ENCODE results near the gene SMCO3. TPM values are rescaled to one million over a fixed set of nuclear protein-coding genes. Genes with fewer than 3 reads are reported as not detected.
A peak's percentile ranks its signal among the peaks of the same experiment; 100 is the strongest.

Gene SMCO3
- total and polyA plus RNA-seq, 10 of the 15 experiments (the other 5 are each of a cell fraction or from before 2014, with no cell fraction given) = 0.05 to 0.35 (median 0.10) TPM; not detected in 6

DNA sequence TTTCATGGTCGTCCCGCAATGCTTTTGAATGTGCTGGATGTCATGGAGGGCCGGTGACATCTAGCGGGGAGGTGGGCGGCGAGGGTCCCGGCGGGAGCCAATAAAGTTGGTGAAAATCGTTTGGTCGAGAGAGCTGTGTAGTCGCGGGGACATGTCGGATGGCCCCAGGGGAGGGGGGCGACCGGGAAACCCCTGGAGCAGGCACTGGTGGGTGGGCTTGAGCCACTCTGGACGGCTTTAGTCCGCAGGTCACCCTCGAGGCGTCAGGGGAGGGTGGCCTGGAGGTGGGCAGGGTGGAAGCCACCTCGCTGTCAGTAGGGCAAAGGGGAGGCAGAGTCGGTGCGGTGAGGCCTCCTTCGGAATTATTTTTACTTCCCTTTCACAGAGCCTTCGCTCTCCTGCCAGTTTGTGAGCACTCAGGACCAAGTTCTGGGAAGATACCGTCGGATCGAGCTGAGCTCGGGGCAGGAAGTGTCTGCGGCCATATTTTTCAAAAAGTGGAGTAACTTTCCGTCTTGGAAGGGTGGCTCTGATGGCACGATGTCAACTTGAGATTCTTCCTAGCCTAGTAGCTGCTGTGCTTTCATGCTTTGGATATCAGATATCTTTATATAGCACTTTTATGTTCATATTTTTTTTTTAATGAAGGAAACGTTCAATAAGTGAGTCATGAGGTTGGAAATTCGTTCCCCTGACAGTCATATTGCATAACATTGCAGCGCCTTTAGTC, 38.9 kb downstream of the SMCO3 start:
- Histone ChIP-seq H3K9ac (ENCODE audit: control insufficient read depth, insufficient read depth, low read length) (peak overlapping the region; percentile 87), H2AFZ (ENCODE audit: control insufficient read depth, low read depth, low read length) (peak overlapping the region; percentile 89), H3K4me2 (ENCODE audit: control insufficient read depth, insufficient read depth) (peak overlapping the region; percentile 95), H3K4me3 (peak overlapping the region; percentile 86), H3K27ac (ENCODE audit: control insufficient read depth, insufficient read depth) (peak overlapping the region; percentile 84), H4K20me1 (ENCODE audit: control insufficient read depth, insufficient read depth) (no peaks in the 10 kb centered on the region), H3K79me2 (ENCODE audit: control insufficient read depth, insufficient read depth, low read length) (peaks cover 26% of the 10 kb centered on the region), H3K27me3 (replicated peaks in 1 of 2; ENCODE audit: control insufficient read depth in 2 of 2, insufficient read depth in 2 of 2, low read length in 1 of 2) (no peaks in the 10 kb centered on the region), H3K9me3 (replicated peaks; ENCODE audit: control insufficient read depth, insufficient read depth, low read length) (no peaks in the 10 kb centered on the region), H3K4me1 (ENCODE audit: control insufficient read depth, insufficient read depth, low read length) (peaks cover 5% of the 10 kb centered on the region), H3K36me3 (ENCODE audit: control insufficient read depth in 2 of 2, insufficient read depth in 2 of 2, low read length in 1 of 2) (no peaks in the 10 kb centered on the region)
- ChIA-PET SMC1A (ENCODE audit: uncharacterized antibody, unreplicated experiment) (interaction anchor here (0.8 to 4.4 kb wide), 10 partner anchors 25 to 810 kb away, joined by 3 to 29 read pairs (median 4); no protein-coding TSS in a partner anchor), RAD21 (ENCODE audit: unreplicated experiment) (interaction anchor here (2.0 to 9.5 kb wide), 3 partner anchors 20 to 220 kb away, joined by 6 to 89 read pairs (median 11); partner anchors contain the start of genes C12orf60 and WBP11), CTCF (interaction anchor here (0.7 to 2.9 kb wide), 17 partner anchors 9 to 537 kb away, joined by 3 to 18 read pairs (median 4); no protein-coding TSS in a partner anchor), POLR2A (interaction anchor here (0.8 to 4.3 kb wide), 3 partner anchors 9 to 30 kb away, joined by 4 to 24 read pairs (median 5); partner anchors contain the start of genes C12orf60 and WBP11)
- WGBS (ENCODE audit: insufficient coverage, insufficient replicate concordance, low lambda C conversion rate, missing lambda C conversion rate) = under 1% methylated on average over 34 of the region's 34 CpGs
- DNase-seq (ENCODE audit: low read depth, low spot score) = no peak
- TF ChIP-seq YY1 (IDR thresholded peaks at IDR 0.05; ENCODE audit: low read depth, low read length) = peak; percentile 49; the same call in 1 of the 2 replicates
- TF ChIP-seq EP300 (IDR thresholded peaks at IDR 0.05; ENCODE audit: borderline replicate concordance in 1 of 2, control insufficient read depth in 1 of 2, low read depth in 2 of 2, low read length in 2 of 2) = no peak
- TF ChIP-seq KAT2A (conservative IDR thresholded peaks at IDR 0.05; ENCODE audit: control insufficient read depth, low read depth, low read length) = no peak
- no peak for TF ChIP-seq ZNF622 (IDR thresholded peaks at IDR 0.05)
- TF ChIP-seq POLR2A (IDR thresholded peaks at IDR 0.05; ENCODE audit: low read depth, low read length) = peak; percentile 60
- TF ChIP-seq, protein P1, sequence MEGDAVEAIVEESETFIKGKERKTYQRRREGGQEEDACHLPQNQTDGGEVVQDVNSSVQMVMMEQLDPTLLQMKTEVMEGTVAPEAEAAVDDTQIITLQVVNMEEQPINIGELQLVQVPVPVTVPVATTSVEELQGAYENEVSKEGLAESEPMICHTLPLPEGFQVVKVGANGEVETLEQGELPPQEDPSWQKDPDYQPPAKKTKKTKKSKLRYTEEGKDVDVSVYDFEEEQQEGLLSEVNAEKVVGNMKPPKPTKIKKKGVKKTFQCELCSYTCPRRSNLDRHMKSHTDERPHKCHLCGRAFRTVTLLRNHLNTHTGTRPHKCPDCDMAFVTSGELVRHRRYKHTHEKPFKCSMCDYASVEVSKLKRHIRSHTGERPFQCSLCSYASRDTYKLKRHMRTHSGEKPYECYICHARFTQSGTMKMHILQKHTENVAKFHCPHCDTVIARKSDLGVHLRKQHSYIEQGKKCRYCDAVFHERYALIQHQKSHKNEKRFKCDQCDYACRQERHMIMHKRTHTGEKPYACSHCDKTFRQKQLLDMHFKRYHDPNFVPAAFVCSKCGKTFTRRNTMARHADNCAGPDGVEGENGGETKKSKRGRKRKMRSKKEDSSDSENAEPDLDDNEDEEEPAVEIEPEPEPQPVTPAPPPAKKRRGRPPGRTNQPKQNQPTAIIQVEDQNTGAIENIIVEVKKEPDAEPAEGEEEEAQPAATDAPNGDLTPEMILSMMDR (IDR thresholded peaks at IDR 0.05 in 2 of 3, conservative IDR thresholded peaks at IDR 0.05 in 1 of 3; ENCODE audit: control insufficient read depth in 2 of 3, extremely low read depth in 1 of 3, insufficient read depth in 1 of 3, low read depth in 3 of 3, low read length in 3 of 3) = 0 out of 6 replicates have a peak, but pooled peaks of 1 of the 3 experiments have one; percentile 3
- peak; percentile 23; the same call in 1 of the 2 replicates for TF ChIP-seq RAD21 (IDR thresholded peaks at IDR 0.05; ENCODE audit: insufficient read depth, low read depth, low read length)
- no peak for TF ChIP-seq IRF4 (IDR thresholded peaks at IDR 0.05; ENCODE audit: low read depth, low read length)
- TF ChIP-seq EED (IDR thresholded peaks at IDR 0.05; ENCODE audit: low read depth) = peak; percentile 37; the same call in 1 of the 2 replicates
- no peak for TF ChIP-seq TCF7 (IDR thresholded peaks at IDR 0.05; ENCODE audit: borderline replicate concordance)
- no peak for TF ChIP-seq FOXK2 (IDR thresholded peaks at IDR 0.05)
- TF ChIP-seq CEBPB (IDR thresholded peaks at IDR 0.05; ENCODE audit: borderline replicate concordance in 1 of 2, low read depth in 2 of 2, low read length in 2 of 2) = no peak
- TF ChIP-seq, protein P2, sequence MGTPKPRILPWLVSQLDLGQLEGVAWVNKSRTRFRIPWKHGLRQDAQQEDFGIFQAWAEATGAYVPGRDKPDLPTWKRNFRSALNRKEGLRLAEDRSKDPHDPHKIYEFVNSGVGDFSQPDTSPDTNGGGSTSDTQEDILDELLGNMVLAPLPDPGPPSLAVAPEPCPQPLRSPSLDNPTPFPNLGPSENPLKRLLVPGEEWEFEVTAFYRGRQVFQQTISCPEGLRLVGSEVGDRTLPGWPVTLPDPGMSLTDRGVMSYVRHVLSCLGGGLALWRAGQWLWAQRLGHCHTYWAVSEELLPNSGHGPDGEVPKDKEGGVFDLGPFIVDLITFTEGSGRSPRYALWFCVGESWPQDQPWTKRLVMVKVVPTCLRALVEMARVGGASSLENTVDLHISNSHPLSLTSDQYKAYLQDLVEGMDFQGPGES (IDR thresholded peaks at IDR 0.05) = no peak
- TF ChIP-seq, protein P3, sequence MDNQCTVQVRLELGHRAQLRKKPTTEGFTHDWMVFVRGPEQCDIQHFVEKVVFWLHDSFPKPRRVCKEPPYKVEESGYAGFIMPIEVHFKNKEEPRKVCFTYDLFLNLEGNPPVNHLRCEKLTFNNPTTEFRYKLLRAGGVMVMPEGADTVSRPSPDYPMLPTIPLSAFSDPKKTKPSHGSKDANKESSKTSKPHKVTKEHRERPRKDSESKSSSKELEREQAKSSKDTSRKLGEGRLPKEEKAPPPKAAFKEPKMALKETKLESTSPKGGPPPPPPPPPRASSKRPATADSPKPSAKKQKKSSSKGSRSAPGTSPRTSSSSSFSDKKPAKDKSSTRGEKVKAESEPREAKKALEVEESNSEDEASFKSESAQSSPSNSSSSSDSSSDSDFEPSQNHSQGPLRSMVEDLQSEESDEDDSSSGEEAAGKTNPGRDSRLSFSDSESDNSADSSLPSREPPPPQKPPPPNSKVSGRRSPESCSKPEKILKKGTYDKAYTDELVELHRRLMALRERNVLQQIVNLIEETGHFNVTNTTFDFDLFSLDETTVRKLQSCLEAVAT (IDR thresholded peaks at IDR 0.05) = 0 out of 2 replicates have a peak, but pooled peaks have one; percentile 38
- TF ChIP-seq MEF2B (IDR thresholded peaks at IDR 0.05; ENCODE audit: partially characterized antibody, poor library complexity, severe bottlenecking) = peak; percentile 34
- no TSS peak for BruUV-seq (replicated peaks)
- FAIRE-seq = no peak
- intact Hi-C loops (cut with micrococcal nuclease; ENCODE audit: unreplicated experiment) = loop anchor here (2.0 to 5.0 kb wide), 6 partner anchors 28 to 1107 kb away; partner anchors contain the start of genes ATF7IP, C12orf60, STRAP and WBP11
- no peak for ATAC-seq
- in situ Hi-C loops (cut with MboI) = loop anchor here (10.0 to 25.0 kb wide), 4 partner anchors 180 to 1963 kb away; partner anchors contain the start of genes DDX47 and STRAP
